Measurements from ENCODE around the gene WWC2. TPM values are rescaled to one million over a fixed set of nuclear protein-coding genes. Genes with fewer than 3 reads are reported as not detected.

Gene WWC2
- total RNA-seq, 2 donors from 2014 or later: 24.8 to 25.8 TPM

DNA sequence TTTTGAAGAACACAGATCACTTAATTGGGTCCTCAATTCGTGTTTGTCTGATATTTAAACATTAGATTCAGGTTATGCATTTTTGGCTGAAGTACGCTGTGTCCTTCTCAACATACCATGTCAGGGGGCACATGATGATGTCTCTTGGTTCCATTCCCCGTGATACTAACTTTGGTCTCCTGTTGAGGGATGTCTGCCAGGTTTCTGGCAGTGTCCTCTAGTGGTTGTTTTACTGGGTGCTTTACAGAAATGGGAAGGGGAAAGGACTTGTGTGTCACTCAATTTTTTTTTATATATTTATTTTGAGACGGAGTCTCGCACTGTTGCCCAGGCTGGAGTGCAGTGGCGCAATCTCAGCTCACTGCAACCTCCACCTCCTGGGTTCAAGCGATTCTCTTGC lies 58.2 kb downstream of the WWC2 start:
- no peak for DNase-seq (ENCODE audit: low spot score)
- intact Hi-C loops (cut with DNase I): no loop called here

DNA sequence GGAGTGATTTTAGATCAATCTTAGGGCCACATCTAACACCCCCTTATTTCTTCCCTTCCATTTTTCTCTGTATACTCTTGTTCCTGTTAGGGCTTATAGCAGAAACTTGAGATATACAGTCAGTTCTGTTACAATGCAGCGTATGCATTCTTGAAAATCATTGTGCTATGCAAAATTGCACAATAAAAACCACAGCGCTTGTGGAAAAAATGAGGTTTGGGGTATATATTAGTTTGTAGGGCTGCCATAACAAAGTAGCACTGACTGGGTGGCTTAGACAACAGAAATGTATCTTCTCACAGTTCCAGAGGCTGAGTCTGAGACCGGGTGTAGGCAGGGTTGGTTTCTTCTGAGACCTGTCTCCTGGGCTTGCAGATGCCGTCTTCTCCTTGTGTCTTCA lies 59.0 kb downstream of the WWC2 start:
- intact Hi-C loops (cut with DNase I): no loop called here
- DNase-seq (ENCODE audit: low spot score): no peak

GRCh38 chr4:183161630-183162029 lies 62.6 kb downstream of the WWC2 start:
- no peak for DNase-seq (ENCODE audit: low spot score)
- intact Hi-C loops (cut with DNase I): no loop called here

DNA sequence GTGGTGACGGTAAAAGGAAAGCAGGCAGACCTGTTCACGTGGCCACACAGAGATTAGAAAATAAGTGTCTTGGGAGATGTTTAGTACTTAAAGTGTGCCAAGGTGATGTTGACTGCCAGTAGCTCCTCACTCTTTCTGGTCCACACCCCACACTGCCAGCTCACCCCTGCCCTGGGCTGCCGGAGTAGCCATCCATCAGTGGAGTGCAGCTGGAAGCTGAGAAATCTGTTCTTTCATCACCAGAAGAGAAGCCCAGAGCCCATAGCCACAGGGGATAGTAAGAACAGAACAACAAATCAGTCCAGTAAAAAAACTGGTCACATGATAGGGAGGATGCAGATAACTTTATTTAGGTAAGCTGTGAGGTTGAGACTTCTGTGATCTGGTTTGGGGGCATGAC lies 64.1 kb downstream of the WWC2 start:
- intact Hi-C loops (cut with DNase I): no loop called here
- no peak for DNase-seq (ENCODE audit: low spot score)

DNA sequence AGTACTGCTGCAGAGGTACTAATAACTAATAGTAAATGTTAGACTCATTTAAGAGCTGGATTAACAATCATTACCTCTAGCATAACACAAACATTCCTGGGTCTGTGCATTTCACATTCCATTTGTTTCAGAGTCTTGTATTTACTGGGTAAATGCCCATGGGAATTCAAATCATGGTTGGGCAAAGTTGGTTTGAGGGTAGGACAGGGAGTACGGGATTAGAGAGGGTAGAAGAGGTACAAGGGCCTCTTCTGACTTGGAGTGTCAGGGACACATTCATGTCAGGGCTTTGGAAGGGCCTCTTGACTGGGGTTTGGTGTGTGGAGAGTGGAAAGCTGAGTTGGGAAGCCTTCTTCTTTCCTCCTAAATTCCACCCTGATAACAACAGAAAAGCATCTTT lies 65.9 kb downstream of the WWC2 start:
- intact Hi-C loops (cut with DNase I): no loop called here

GRCh38 chr4:183165376-183165775 lies 66.3 kb downstream of the WWC2 start:
- intact Hi-C loops (cut with DNase I): no loop called here

More for the DNA sequence above, 65.9 kb downstream of the WWC2 start:
- no peak for DNase-seq (ENCODE audit: low spot score)

DNA sequence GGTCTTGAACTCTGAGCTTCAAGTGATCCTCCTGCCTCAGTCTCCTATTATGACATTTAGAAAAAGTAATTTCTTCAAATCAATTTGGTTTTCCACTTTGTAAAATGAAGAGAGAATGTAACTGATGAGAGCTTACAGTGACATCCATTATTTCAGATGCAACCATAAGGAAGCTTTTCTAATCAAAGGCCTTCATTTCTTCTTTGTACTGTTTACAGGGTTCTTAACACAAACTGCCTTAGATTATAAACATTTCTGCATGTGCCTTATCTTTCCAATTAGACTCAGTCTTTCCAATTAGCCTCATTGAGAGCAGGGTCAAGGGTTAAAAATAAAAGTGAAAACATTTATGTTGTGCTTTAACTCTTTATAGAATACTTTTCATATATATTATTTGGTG lies 71.8 kb downstream of the WWC2 start:
- intact Hi-C loops (cut with DNase I): no loop called here
- DNase-seq (ENCODE audit: low spot score): no peak

More at GRCh38 chr4:183165376-183165775, 66.3 kb downstream of the WWC2 start:
- DNase-seq (ENCODE audit: low spot score): no peak

GRCh38 chr4:183171484-183172267 lies 72.6 kb downstream of the WWC2 start:
- intact Hi-C loops (cut with DNase I): no loop called here
- DNase-seq (ENCODE audit: low spot score): no peak

- intact Hi-C loops (cut with DNase I): no loop called here
These were observed 73.8 kb downstream of the WWC2 start for GRCh38 chr4:183172881-183173280.

GRCh38 chr4:183173580-183174526 lies 74.8 kb downstream of the WWC2 start:
- DNase-seq (ENCODE audit: low spot score): no peak
- intact Hi-C loops (cut with DNase I): no loop called here

More at GRCh38 chr4:183172881-183173280, 73.8 kb downstream of the WWC2 start:
- DNase-seq (ENCODE audit: low spot score): no peak

GRCh38 chr4:183175631-183176232 lies 76.7 kb downstream of the WWC2 start:
- intact Hi-C loops (cut with DNase I): no loop called here
- DNase-seq (ENCODE audit: low spot score): no peak

- intact Hi-C loops (cut with DNase I): no loop called here
- no peak for DNase-seq (ENCODE audit: low spot score)
These were observed 77.9 kb downstream of the WWC2 start for GRCh38 chr4:183177001-183177400.

- intact Hi-C loops (cut with DNase I): no loop called here
- DNase-seq (ENCODE audit: low spot score): no peak
These were observed 79.1 kb downstream of the WWC2 start for GRCh38 chr4:183178201-183178600.

- intact Hi-C loops (cut with DNase I): no loop called here
- no peak for DNase-seq (ENCODE audit: low spot score)
These were observed 81.0 kb downstream of the WWC2 start for GRCh38 chr4:183180096-183180495.

GRCh38 chr4:183180621-183181020 lies 81.6 kb downstream of the WWC2 start:
- intact Hi-C loops (cut with DNase I): no loop called here
- no peak for DNase-seq (ENCODE audit: low spot score)

- DNase-seq (ENCODE audit: low spot score): no peak
- intact Hi-C loops (cut with DNase I): no loop called here
These were observed 82.0 kb downstream of the WWC2 start for GRCh38 chr4:183181081-183181480.

DNA sequence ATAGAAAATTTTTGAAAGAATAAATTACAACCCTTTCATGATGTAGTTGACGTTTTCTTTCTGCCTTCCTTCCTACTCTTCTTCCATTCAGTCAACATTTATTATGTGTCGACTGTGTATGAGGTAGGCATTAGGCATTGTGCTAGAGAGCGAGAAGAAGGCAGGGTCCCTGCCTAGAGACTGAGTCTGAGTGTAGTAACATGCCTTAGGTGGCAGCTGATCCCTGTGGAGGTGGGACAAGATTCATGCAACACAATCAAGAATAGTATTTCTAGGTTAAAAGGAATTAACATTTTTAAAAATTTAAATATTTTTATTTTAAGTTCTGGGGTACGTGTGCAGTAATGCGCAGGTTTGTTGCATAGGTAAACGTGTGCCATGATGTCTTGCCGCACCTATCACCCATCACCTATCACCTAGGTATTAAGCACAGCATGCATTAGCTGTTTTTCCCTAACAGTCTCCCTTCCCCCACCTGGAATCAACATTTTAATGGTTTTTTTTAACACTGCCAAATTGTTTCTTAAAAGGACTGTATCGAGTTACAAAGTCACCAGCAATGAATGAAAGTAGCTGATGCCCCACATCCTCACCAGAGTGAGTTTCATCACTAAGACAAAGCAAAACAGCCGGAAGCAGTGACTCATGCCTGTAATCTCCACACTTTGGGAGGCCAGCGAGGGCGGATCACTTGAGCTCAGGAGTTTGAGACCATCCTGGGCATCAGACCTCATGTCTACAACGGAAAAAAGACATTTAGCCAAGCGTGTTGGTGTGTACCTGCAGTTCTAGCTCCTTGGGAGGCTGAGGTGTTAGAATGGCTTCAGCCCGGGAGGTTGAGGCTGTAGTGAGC lies 84.0 kb downstream of the WWC2 start:
- DNase-seq (ENCODE audit: low spot score): no peak
- intact Hi-C loops (cut with DNase I): no loop called here

- no peak for DNase-seq (ENCODE audit: low spot score)
- intact Hi-C loops (cut with DNase I): no loop called here
These were observed 85.0 kb downstream of the WWC2 start for GRCh38 chr4:183183906-183184535.

- DNase-seq (ENCODE audit: low spot score): no peak
These were observed 86.0 kb downstream of the WWC2 start for GRCh38 chr4:183185018-183185417.

More at GRCh38 chr4:183185018-183185417, 86.0 kb downstream of the WWC2 start:
- intact Hi-C loops (cut with DNase I): no loop called here
